Thyroid gland (tissue), 4 donors: ENCODE data around the gene CFAP251.
A peak's percentile ranks its signal among the peaks of the same experiment; 100 is the strongest.

Experiments used
- POLR2A ChIP-seq, 2 donors: fragments of 450-650 bp; IDR thresholded peaks; one replicate each; pipeline ENCODE4 v1.6.1; 2017; ENCODE audit warnings: antibody characterized with exemption in 2 of 2, mild to moderate bottlenecking in 2 of 2, moderate library complexity in 1 of 2
- TF ChIP-seq, protein P1 (sequence below), 6 experiments: fragments of 200-600 bp in 3 of 6; fragments of 450-650 bp in 3 of 6; sonication (generic) in 3 of 6; IDR thresholded peaks; one replicate each; pipeline ENCODE4 v1.5.1; 2016 to 2019; ENCODE audit warnings: antibody characterized with exemption in 6 of 6, mild to moderate bottlenecking in 2 of 6, inconsistent platforms in 1 of 6, moderate library complexity in 1 of 6

DNA sequence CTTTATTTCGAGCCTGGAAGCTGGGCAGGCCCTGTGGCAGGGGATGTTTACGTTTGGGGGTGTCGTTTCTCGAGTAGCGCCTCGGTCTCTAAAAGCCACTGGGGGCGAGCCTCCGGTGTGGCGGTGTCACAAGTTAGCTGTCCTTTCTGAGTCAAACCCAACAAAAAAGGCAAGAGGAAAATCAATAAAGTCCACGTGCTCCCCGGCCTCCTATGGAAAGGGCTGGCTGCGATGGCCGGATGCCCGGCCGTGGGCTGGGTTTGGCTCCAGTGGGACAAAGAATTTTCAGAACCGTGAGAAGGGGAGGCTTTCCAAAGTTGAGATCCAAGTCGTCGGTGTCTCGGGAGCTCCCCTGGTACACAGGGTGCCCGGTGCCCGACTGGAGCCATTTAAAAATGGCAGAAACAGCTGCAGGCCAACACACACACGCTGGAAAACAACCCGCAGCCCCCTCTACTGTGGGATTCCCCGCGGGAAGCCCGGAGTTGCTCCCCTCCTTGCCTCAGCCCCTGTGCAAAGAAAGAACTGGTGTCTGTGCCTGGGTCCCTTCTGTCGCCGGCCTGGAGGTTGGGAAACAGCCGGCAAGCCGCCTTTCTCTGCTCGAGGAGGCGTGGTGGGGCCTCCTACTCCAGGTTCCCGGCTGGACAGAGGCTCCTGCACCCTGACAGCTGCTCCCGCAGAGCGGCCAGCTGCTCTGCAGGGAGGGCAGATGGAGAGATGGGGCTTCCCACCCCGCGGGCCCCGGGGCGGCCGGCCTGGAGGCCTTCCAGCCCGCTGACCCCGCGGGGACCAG lies 105.1 kb downstream of the CFAP251 start:
- TF ChIP-seq, protein P1, sequence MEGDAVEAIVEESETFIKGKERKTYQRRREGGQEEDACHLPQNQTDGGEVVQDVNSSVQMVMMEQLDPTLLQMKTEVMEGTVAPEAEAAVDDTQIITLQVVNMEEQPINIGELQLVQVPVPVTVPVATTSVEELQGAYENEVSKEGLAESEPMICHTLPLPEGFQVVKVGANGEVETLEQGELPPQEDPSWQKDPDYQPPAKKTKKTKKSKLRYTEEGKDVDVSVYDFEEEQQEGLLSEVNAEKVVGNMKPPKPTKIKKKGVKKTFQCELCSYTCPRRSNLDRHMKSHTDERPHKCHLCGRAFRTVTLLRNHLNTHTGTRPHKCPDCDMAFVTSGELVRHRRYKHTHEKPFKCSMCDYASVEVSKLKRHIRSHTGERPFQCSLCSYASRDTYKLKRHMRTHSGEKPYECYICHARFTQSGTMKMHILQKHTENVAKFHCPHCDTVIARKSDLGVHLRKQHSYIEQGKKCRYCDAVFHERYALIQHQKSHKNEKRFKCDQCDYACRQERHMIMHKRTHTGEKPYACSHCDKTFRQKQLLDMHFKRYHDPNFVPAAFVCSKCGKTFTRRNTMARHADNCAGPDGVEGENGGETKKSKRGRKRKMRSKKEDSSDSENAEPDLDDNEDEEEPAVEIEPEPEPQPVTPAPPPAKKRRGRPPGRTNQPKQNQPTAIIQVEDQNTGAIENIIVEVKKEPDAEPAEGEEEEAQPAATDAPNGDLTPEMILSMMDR (IDR thresholded peaks at IDR 0.05) = no peak
- TF ChIP-seq POLR2A (IDR thresholded peaks at IDR 0.05) = peak; percentile 49 to 91
